ENCODE data around the gene IL10RA.

IL10RA gene

DNA sequence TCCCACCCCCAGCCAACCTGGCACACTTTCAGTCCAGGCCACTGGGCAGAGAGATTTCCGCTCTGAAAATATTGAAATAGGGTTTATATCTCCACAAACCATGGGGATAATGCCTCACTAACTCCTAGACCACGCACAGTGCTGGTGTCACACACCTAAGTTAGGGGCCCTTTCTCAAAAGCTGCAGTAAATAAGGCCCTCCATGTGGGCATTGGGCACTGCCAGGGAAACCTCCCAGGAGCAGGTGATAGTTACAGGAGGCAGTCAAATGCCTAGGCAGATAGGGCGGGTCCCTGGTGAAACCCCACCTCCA is 3.1 kb upstream of the IL10RA start:
- no peaks in the 10 kb centered on the region for H4K20me1 ChIP-seq (ENCODE audit: insufficient read depth, low read length)
- no peaks in the 10 kb centered on the region for H3K36me3 ChIP-seq (replicated peaks; ENCODE audit: insufficient read depth, low read length)
- no peaks in the 10 kb centered on the region for H3K9me2 ChIP-seq (replicated peaks; ENCODE audit: insufficient read depth, low read length)
- H3K9ac ChIP-seq (ENCODE audit: low read length), result no peak overlapping the region
- no peak for DNase-seq
- no peak overlapping the region for H3K4me3 ChIP-seq (ENCODE audit: low read length)
- peaks cover 7% of the 10 kb centered on the region for H3K4me1 ChIP-seq (ENCODE audit: low read length)
- H3K9me3 ChIP-seq (replicated peaks; ENCODE audit: insufficient read depth, low read length), result no peaks in the 10 kb centered on the region
- H3K79me2 ChIP-seq (ENCODE audit: low read length), result peaks cover 14% of the 10 kb centered on the region
- H3F3A ChIP-seq (ENCODE audit: insufficient read depth, low read length), result peaks cover 15% of the 10 kb centered on the region
- TF ChIP-seq EZH2 (optimal IDR thresholded peaks at IDR 0.05; ENCODE audit: low read depth, low read length) (no peak), EZH2phosphoT487 (IDR thresholded peaks at IDR 0.05; ENCODE audit: low read length) (no peak)
- TF ChIP-seq, protein P1, sequence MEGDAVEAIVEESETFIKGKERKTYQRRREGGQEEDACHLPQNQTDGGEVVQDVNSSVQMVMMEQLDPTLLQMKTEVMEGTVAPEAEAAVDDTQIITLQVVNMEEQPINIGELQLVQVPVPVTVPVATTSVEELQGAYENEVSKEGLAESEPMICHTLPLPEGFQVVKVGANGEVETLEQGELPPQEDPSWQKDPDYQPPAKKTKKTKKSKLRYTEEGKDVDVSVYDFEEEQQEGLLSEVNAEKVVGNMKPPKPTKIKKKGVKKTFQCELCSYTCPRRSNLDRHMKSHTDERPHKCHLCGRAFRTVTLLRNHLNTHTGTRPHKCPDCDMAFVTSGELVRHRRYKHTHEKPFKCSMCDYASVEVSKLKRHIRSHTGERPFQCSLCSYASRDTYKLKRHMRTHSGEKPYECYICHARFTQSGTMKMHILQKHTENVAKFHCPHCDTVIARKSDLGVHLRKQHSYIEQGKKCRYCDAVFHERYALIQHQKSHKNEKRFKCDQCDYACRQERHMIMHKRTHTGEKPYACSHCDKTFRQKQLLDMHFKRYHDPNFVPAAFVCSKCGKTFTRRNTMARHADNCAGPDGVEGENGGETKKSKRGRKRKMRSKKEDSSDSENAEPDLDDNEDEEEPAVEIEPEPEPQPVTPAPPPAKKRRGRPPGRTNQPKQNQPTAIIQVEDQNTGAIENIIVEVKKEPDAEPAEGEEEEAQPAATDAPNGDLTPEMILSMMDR (IDR thresholded peaks at IDR 0.05; ENCODE audit: low read length), result no peak
- H2AFZ ChIP-seq (ENCODE audit: low read length), result no peak overlapping the region
- H3K4me2 ChIP-seq (ENCODE audit: low read depth, low read length), result no peak overlapping the region
- H3K27me3 ChIP-seq (replicated peaks; ENCODE audit: insufficient read depth, low read length), result no peaks in the 10 kb centered on the region
- no peak overlapping the region for H3K27ac ChIP-seq (ENCODE audit: low read length)

DNA sequence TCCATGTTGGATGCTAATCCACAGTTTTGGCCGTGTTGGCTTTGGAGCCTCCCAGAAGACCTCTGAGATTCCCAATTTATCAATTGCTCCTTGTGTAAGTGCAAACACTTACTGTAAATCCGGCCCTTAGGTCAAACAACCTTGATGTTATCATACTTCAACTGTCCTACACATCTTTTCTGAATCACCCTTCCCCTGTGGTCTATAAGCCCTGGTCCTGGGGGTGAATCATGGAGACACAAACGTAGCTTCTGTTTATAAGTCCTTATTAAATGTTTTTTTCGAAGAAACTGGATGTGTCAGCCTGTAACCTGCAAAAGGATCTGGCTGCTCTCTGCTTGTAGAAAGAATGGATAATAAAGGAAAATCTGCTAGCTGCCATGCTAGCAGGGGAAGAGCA is 1.7 kb upstream of the IL10RA start:
- H3K4me2 ChIP-seq (ENCODE audit: low read depth, low read length), result no peak overlapping the region
- H3K9ac ChIP-seq (ENCODE audit: low read length), result no peak overlapping the region
- TF ChIP-seq EZH2 (optimal IDR thresholded peaks at IDR 0.05; ENCODE audit: low read depth, low read length) (no peak), EZH2phosphoT487 (IDR thresholded peaks at IDR 0.05; ENCODE audit: low read length) (no peak)
- TF ChIP-seq, protein P1 (IDR thresholded peaks at IDR 0.05; ENCODE audit: low read length), result no peak
- H3K36me3 ChIP-seq (replicated peaks; ENCODE audit: insufficient read depth, low read length), result peaks cover 5% of the 10 kb centered on the region
- H3K4me3 ChIP-seq (ENCODE audit: low read length), result no peak overlapping the region
- DNase-seq, result no peak
- H3K9me2 ChIP-seq (replicated peaks; ENCODE audit: insufficient read depth, low read length), result no peaks in the 10 kb centered on the region
- peaks cover 18% of the 10 kb centered on the region for H3K4me1 ChIP-seq (ENCODE audit: low read length)
- peaks cover 28% of the 10 kb centered on the region for H3K79me2 ChIP-seq (ENCODE audit: low read length)
- peaks cover 15% of the 10 kb centered on the region for H3F3A ChIP-seq (ENCODE audit: insufficient read depth, low read length)
- H3K27me3 ChIP-seq (replicated peaks; ENCODE audit: insufficient read depth, low read length), result no peaks in the 10 kb centered on the region
- H2AFZ ChIP-seq (ENCODE audit: low read length), result no peak overlapping the region
- H3K9me3 ChIP-seq (replicated peaks; ENCODE audit: insufficient read depth, low read length), result no peaks in the 10 kb centered on the region
- no peak overlapping the region for H3K27ac ChIP-seq (ENCODE audit: low read length)
- H4K20me1 ChIP-seq (ENCODE audit: insufficient read depth, low read length), result no peaks in the 10 kb centered on the region

GRCh38 chr11:117986981-117987574 is 884 bp downstream of the IL10RA start:
- Histone ChIP-seq H3K4me3 (ENCODE audit: low read length) (peak overlapping the region; percentile 73), H3K4me2 (ENCODE audit: low read depth, low read length) (peak overlapping the region; percentile 98), H3K4me1 (ENCODE audit: low read length) (peaks cover 34% of the 10 kb centered on the region)

More at GRCh38 chr11:117986981-117987574, 884 bp downstream of the IL10RA start:
- TF ChIP-seq, protein P1 (IDR thresholded peaks at IDR 0.05; ENCODE audit: low read length), result no peak
- no peak for TF ChIP-seq EZH2 (optimal IDR thresholded peaks at IDR 0.05; ENCODE audit: low read depth, low read length)
- TF ChIP-seq EZH2phosphoT487 (IDR thresholded peaks at IDR 0.05; ENCODE audit: low read length), result no peak
- H3K79me2 ChIP-seq (ENCODE audit: low read length), result peaks cover 51% of the 10 kb centered on the region
- H3K9me3 ChIP-seq (replicated peaks; ENCODE audit: insufficient read depth, low read length), result no peaks in the 10 kb centered on the region
- no peaks in the 10 kb centered on the region for H3K9me2 ChIP-seq (replicated peaks; ENCODE audit: insufficient read depth, low read length)
- H3K36me3 ChIP-seq (replicated peaks; ENCODE audit: insufficient read depth, low read length), result peaks cover 18% of the 10 kb centered on the region
- H4K20me1 ChIP-seq (ENCODE audit: insufficient read depth, low read length), result no peaks in the 10 kb centered on the region
- peak; percentile 98 for DNase-seq
- H3K27ac ChIP-seq (ENCODE audit: low read length), result peak overlapping the region; percentile 98
- H2AFZ ChIP-seq (ENCODE audit: low read length), result no peak overlapping the region
- H3F3A ChIP-seq (ENCODE audit: insufficient read depth, low read length), result peaks cover 15% of the 10 kb centered on the region
- no peaks in the 10 kb centered on the region for H3K27me3 ChIP-seq (replicated peaks; ENCODE audit: insufficient read depth, low read length)
- peak overlapping the region; percentile 91 for H3K9ac ChIP-seq (ENCODE audit: low read length)

All from MM.1S (cell line).